Stimulated activated CD4-positive, alpha-beta T cell treated with anti-CD3 and anti-CD28 coated beads, Interleukin-12 subunit alpha, Interleukin-12 subunit beta, amount 100 ng/mL, for 4 hours (primary cell): ENCODE measurements around the gene ACRBP.

Experiments
- DNase-seq: peaks from one replicate; pipeline ENCODE4 v3.0.0-alpha.2; 2020

Gene ACRBP

DNA sequence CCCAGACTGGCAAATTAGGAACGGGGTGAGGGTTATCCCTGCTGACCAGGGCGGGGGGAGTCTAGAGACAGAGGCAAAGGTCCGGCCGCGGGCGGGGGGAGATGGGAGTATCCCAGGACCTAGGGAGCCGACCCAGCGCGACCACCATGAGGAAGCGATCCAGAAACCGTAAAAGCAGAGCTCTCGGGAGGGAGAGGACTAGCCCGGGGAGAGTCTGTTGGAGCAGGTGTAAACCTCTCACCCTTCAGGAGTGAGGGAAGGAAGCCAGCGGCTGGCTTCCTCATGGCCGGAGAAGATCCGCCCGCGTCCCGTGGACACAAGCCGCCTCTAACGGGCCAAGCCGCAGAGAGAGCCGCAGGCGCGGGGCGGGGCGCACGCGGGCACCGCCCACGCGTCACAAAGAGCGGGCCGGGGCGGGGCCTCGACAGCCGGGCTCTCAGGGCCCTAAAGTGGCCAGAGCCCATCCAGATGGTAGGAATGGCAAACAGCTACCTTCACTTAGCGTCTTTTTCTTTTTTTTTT, at the start of gene ACRBP:
Gene ACRBP (minus strand): TSS at position 350 of the 522 bp plus-strand sequence. CDS start 66 bp downstream, at position 284.
- DNase-seq, result peak; percentile 43

GRCh38 chr12:6695313-6696045, 48.2 kb upstream of the ACRBP start:
- no peak for DNase-seq

DNA sequence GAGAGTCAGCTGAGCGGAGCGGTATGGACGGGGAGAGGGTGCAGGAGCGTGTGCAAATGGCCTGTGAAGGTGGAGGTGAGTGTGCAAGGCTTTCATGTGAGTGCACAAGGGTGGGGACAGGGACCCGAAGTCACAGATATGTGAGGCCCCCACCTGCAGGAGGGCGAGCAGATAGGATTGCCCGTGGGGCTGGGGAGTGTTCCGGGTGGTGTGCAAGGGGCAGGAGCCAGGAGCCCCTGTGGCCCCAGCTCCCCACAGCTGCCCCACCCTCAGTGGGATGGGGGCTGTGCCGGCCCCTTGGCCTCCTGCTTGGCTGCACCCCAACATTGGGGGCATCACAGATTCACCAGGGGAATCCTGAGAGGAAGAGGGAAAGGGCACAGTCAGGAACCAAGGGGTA, 47.5 kb upstream of the ACRBP start:
- DNase-seq, result no peak

DNA sequence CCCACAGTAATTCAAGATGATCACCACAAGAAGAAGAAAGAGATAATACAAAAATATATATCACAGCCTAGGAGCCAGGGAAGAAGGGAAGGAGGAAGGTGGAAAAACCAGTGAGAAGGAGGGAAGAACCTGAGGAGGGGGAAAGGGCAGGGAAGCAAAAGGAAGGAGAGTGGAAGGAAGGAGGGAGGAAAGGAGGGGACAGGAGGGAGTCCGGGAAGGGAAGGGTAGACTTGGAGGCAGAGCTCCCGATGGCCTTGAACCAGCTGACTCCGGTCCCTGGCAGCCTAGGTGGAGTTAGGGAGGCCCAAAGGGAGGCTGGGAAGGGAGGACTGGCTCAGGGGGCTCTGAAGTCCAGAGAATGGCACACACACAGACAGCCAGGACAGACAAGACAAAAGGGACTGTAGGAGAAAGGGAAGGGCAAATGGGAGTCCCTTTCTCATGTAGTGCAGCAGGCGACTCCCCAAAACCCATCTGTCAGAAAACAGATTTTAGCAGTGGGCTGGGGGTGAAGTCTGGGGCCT, 46.7 kb upstream of the ACRBP start:
- no peak for DNase-seq

GRCh38 chr12:6692888-6693287, 45.7 kb upstream of the ACRBP start:
- no peak for DNase-seq

DNA sequence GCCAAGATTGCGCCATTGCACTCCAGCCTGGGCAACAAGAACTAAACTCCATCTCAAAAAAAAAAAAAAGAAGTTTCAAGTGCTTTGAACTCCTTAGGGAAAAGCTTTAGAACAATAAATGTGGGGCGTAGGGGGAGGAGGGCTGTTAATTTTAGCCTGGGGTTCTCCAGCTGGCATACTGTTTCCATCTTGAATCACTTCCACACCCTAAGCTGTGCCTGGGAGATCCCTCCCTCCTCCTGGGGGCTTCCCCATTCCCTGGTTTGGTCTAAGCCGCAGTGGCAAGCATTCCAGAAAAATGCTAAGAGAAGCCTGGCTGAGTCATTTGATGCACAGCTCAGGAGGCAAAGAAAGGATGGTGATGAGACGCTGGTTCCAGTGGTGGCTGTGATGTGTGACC, 44.2 kb upstream of the ACRBP start:
- no peak for DNase-seq

GRCh38 chr12:6688999-6689882, 42.0 kb upstream of the ACRBP start, which contains the start of gene ZNF384:
TSS of gene ZNF384 (minus strand) at chr12:6689375. CDS start at chr12:6679520, 9,855 bp downstream.
- DNase-seq, result peak; percentile 87

DNA sequence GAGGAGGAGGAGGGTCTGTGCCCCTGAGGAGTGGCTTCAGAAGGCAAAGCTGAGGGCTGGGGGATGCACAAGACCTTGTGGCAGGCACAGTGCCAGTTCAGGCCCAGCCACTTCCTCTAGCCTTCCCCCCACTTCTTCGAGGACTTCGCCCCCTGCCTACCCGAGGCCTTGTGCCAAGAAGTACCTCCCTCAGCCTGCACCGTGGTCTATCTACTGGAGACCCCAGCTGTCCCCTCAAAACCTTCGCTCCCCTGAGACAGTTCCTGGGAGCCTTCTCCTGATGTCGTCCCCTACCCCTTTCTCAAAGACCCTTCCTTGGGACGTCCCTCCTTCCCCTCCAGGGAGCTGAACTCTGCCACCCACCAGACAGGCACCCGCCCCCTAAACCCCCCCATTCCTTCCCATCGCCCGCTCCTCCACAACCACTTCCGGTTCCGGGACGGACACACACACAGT, 41.3 kb upstream of the ACRBP start:
- DNase-seq, result no peak

DNA sequence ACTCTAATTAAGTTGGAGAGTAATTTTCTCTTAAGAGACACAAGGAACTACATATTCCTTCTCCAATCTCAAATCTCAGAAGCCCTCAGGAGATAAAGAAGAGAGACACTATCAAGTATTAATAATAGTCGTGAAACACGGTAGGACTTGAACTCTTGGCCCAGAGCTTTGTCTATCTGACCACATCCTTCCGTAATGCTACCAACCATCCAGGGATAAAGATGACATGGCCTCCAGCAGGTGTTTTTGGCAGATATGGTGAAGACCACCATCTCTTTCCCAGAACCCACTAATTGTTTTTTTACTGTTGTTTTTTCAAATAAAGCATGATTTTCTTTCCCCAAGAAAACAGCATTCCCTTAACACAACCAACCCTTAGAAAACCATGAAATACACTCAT, 38.6 kb upstream of the ACRBP start:
- no peak for DNase-seq

DNA sequence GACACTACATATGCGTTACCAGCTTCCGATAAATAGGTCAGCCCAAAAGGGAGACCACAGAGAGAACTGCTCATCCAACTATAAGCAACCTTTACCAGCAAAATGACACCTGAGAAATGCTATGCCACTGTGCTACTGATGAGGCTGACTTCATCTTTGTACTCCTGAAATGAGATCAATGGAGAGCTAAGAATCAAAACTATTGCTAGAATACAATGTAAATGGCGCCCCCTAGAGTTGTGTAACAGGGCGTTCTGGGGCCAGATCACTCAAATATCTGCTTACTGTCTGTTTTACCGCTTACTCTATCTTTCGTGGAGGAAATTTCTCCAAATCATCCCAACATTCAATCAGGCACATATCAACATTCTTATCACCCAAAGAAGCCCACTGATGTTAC, 37.4 kb upstream of the ACRBP start:
- no peak for DNase-seq

GRCh38 chr12:6676962-6677361, 29.7 kb upstream of the ACRBP start:
- no peak for DNase-seq

- no peak for DNase-seq
Observed at GRCh38 chr12:6672143-6672542, 24.9 kb upstream of the ACRBP start.

GRCh38 chr12:6667559-6668210, 20.5 kb upstream of the ACRBP start:
- DNase-seq, result no peak

- no peak for DNase-seq
Observed at GRCh38 chr12:6666211-6666610, 19.0 kb upstream of the ACRBP start.

DNA sequence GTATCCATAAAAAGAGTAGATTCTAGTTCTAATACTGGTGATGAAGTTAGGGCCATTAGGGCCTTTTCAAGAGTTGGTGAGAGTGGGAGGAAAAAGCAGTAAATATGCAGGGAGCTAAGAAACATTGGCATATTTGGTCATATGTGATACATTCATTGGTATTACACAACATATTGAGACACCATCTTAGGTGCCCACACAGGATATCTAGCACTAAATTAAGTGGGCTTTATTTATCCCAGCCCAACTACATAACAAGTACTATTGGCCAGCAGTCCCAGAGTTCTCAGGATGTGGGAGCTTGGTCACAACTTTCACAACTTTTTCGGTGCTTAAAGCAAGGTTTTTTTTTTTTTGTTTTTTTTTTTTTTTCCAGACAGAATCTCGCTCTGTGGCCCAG, 17.7 kb upstream of the ACRBP start:
- no peak for DNase-seq

GRCh38 chr12:6662906-6663742, 15.9 kb upstream of the ACRBP start, which contains the start of gene ING4:
TSS of gene ING4 (minus strand) at chr12:6663119. CDS start at chr12:6663101, 18 bp downstream.
- peak; percentile 86 for DNase-seq

GRCh38 chr12:6662602-6662905, 15.3 kb upstream of the ACRBP start:
- DNase-seq, result no peak

- no peak for DNase-seq
Observed at GRCh38 chr12:6653987-6654386, 6.8 kb upstream of the ACRBP start.

- DNase-seq, result no peak
Observed at GRCh38 chr12:6653342-6653741, 6.1 kb upstream of the ACRBP start.

GRCh38 chr12:6652391-6652790, 5.2 kb upstream of the ACRBP start:
- no peak for DNase-seq

GRCh38 chr12:6650832-6651231, 3.6 kb upstream of the ACRBP start:
- DNase-seq, result no peak
